Measurements from ENCODE around the gene TMEM156. TPM values are rescaled to one million over a fixed set of nuclear protein-coding genes. Genes with fewer than 3 reads are reported as not detected.

TMEM156 gene
- total and polyA plus RNA-seq, 5 donors: 0.12 to 0.14 TPM; not detected in 3

- H3K27ac ChIP-seq (ENCODE audit: low read length): no peak overlapping the region
- intact Hi-C loops (cut with DNase I): no loop called here
- no peak overlapping the region for H3K4me3 ChIP-seq (ENCODE audit: low read length)
- no peaks in the 10 kb centered on the region for H3K4me1 ChIP-seq (ENCODE audit: control insufficient read depth, insufficient read depth, low read length)
- 91% methylated on average over 3 of the region's 3 CpGs for WGBS
- no peaks in the 10 kb centered on the region for H3K9me3 ChIP-seq (ENCODE audit: control insufficient read depth, low read length)
- no peak for DNase-seq
- ATAC-seq: no peak
- H3K27me3 ChIP-seq (ENCODE audit: control insufficient read depth, insufficient read depth): no peaks in the 10 kb centered on the region
These were observed 111.1 kb downstream of the TMEM156 start for GRCh38 chr4:38921151-38921550.

GRCh38 chr4:38920677-38921076, 111.5 kb downstream of the TMEM156 start:
- no peak overlapping the region for H3K4me3 ChIP-seq (ENCODE audit: low read length)
- H3K9me3 ChIP-seq (ENCODE audit: control insufficient read depth, low read length): no peaks in the 10 kb centered on the region
- DNase-seq (no peak), ATAC-seq (no peak)
- H3K4me1 ChIP-seq (ENCODE audit: control insufficient read depth, insufficient read depth, low read length): no peaks in the 10 kb centered on the region
- WGBS: 83% methylated on average over 6 of the region's 6 CpGs
- H3K27ac ChIP-seq (ENCODE audit: low read length): no peak overlapping the region
- intact Hi-C loops (cut with DNase I): no loop called here
- no peaks in the 10 kb centered on the region for H3K27me3 ChIP-seq (ENCODE audit: control insufficient read depth, insufficient read depth)

- Histone ChIP-seq H3K4me3 (ENCODE audit: low read length) (no peak overlapping the region), H3K4me1 (ENCODE audit: control insufficient read depth, insufficient read depth, low read length) (no peaks in the 10 kb centered on the region), H3K9me3 (ENCODE audit: control insufficient read depth, low read length) (no peaks in the 10 kb centered on the region), H3K27me3 (ENCODE audit: control insufficient read depth, insufficient read depth) (no peaks in the 10 kb centered on the region), H3K27ac (ENCODE audit: low read length) (no peak overlapping the region)
- DNase-seq (no peak), ATAC-seq (no peak)
- WGBS: 82% methylated on average over 2 of the region's 2 CpGs
- intact Hi-C loops (cut with DNase I): no loop called here
These were observed 112.0 kb downstream of the TMEM156 start for GRCh38 chr4:38920186-38920585.

- Histone ChIP-seq H3K27ac (ENCODE audit: low read length) (no peak overlapping the region), H3K4me3 (ENCODE audit: low read length) (no peak overlapping the region)
- no peak for ATAC-seq
These were observed 112.7 kb downstream of the TMEM156 start for GRCh38 chr4:38919494-38919893.

GRCh38 chr4:38917481-38918025, 114.7 kb downstream of the TMEM156 start:
- ATAC-seq: no peak
- no peaks in the 10 kb centered on the region for H3K9me3 ChIP-seq (ENCODE audit: control insufficient read depth, low read length)
- no peaks in the 10 kb centered on the region for H3K27me3 ChIP-seq (ENCODE audit: control insufficient read depth, insufficient read depth)
- 96% methylated on average over 8 of the region's 8 CpGs for WGBS
- H3K4me1 ChIP-seq (ENCODE audit: control insufficient read depth, insufficient read depth, low read length): no peaks in the 10 kb centered on the region
- H3K27ac ChIP-seq (ENCODE audit: low read length): no peak overlapping the region
- no peak overlapping the region for H3K4me3 ChIP-seq (ENCODE audit: low read length)
- intact Hi-C loops (cut with DNase I): no loop called here
- no peak for DNase-seq

More at GRCh38 chr4:38919494-38919893, 112.7 kb downstream of the TMEM156 start:
- intact Hi-C loops (cut with DNase I): no loop called here
- WGBS: 96% methylated on average over 3 of the region's 3 CpGs
- DNase-seq: no peak
- H3K27me3 ChIP-seq (ENCODE audit: control insufficient read depth, insufficient read depth): no peaks in the 10 kb centered on the region
- H3K9me3 ChIP-seq (ENCODE audit: control insufficient read depth, low read length): no peaks in the 10 kb centered on the region
- H3K4me1 ChIP-seq (ENCODE audit: control insufficient read depth, insufficient read depth, low read length): no peaks in the 10 kb centered on the region

Other genes starting within 250 kb of the TMEM156 start
- under 1 TPM in 1 of 4 donors, not detected in 3; 0.06 TPM for gene TLR10, start 249.4 kb downstream of the TMEM156 start, total RNA-seq
- not detected for gene TLR10, start 249.4 kb downstream of the TMEM156 start, polyA plus RNA-seq
- 1 to 10 TPM; 5.8 to 7.4 (median 6.6) TPM for gene TLR1, start 227.6 kb downstream of the TMEM156 start, total RNA-seq
- gene TLR1, start 227.6 kb downstream of the TMEM156 start, polyA plus RNA-seq: 1.1 TPM
- gene TLR6, start 175.6 kb downstream of the TMEM156 start, total RNA-seq: 1 to 10 TPM; 1.6 to 3.3 (median 2.5) TPM
- gene TLR6, start 175.6 kb downstream of the TMEM156 start, polyA plus RNA-seq: 0.20 TPM
- gene FAM114A1, start 164.6 kb downstream of the TMEM156 start, total RNA-seq: 10 to 100 TPM; 23.7 to 48.2 (median 38.4) TPM
- 13.9 TPM for gene FAM114A1, start 164.6 kb downstream of the TMEM156 start, polyA plus RNA-seq
- 10 to 100 TPM; 11.2 to 17.0 (median 15.6) TPM for gene KLHL5, start 29.8 kb upstream of the TMEM156 start, total RNA-seq
- 5.8 TPM for gene KLHL5, start 29.8 kb upstream of the TMEM156 start, polyA plus RNA-seq
- gene WDR19, start 150.1 kb upstream of the TMEM156 start, total RNA-seq: 10 to 100 TPM; 10.9 to 18.0 (median 13.6) TPM
- 9.6 TPM for gene WDR19, start 150.1 kb upstream of the TMEM156 start, polyA plus RNA-seq

All from right cardiac atrium (tissue), 5 donors.